CD14-positive monocyte (primary cell): Measurements from ENCODE around the gene HS3ST2. TPM values are rescaled to one million over a fixed set of nuclear protein-coding genes. Genes with fewer than 3 reads are reported as not detected.

Experiments used
- DNase-seq, 3 donors: peaks; one replicate each; pipeline ENCODE4 v3.0.0-alpha.2; 2011 to 2022
- H2AFZ ChIP-seq: 2 replicates; pipeline ENCODE4 v1.6.0; 2012; ENCODE audit warnings: mild to moderate bottlenecking, low read depth, low read length, inconsistent platforms; ENCODE audit not compliant: insufficient read depth, poor library complexity, severe bottlenecking
- H3K27ac ChIP-seq, 2 donors: 1 replicate in 1 of 2; 2 replicates in 1 of 2; pipeline ENCODE4 v1.5.1; 2012 to 2013; ENCODE audit warnings: low read length in 2 of 2, control low read depth in 1 of 2, inconsistent platforms in 1 of 2, low read depth in 1 of 2, mild to moderate bottlenecking in 1 of 2
- H3K27me3 ChIP-seq, 2 donors: one replicate each; pipeline versions ENCODE4 v1.6.0 to v1.6.1; 2011 to 2013; ENCODE audit warnings: low read length in 2 of 2; ENCODE audit not compliant: control insufficient read depth in 2 of 2, insufficient read depth in 2 of 2
- H3K36me3 ChIP-seq, 2 donors: replicated peaks in 1 of 2; 1 replicate in 1 of 2; 2 replicates in 1 of 2; pipeline versions ENCODE4 v1.5.1 to v1.6.1; 2012 to 2013; ENCODE audit warnings: low read length in 2 of 2, control low read depth in 1 of 2, inconsistent platforms in 1 of 2, mild to moderate bottlenecking in 1 of 2; ENCODE audit not compliant: insufficient read depth in 2 of 2, control insufficient read depth in 1 of 2
- H3K4me1 ChIP-seq, 2 donors: 1 replicate in 1 of 2; 2 replicates in 1 of 2; pipeline versions ENCODE4 v1.5.1 to v1.6.1; 2012 to 2013; ENCODE audit warnings: low read length in 2 of 2, control low read depth in 1 of 2, inconsistent platforms in 1 of 2, mild to moderate bottlenecking in 1 of 2, moderate library complexity in 1 of 2; ENCODE audit not compliant: insufficient read depth in 2 of 2, control insufficient read depth in 1 of 2
- H3K4me2 ChIP-seq: replicated peaks from 2 replicates; pipeline ENCODE3; 2012; ENCODE audit warnings: low read length, moderate library complexity, mild to moderate bottlenecking; ENCODE audit not compliant: poor library complexity, severe bottlenecking; ENCODE audit errors: extremely low read depth
- H3K4me3 ChIP-seq, 3 experiments: fragments of 200-600 bp in 1 of 3; sonication (generic) in 1 of 3; replicated peaks in 1 of 3; 1 replicate in 2 of 3; 2 replicates in 1 of 3; pipeline ENCODE4 v1.5.1; 2011 to 2013; ENCODE audit warnings: low read length in 3 of 3, mild to moderate bottlenecking in 3 of 3, control low read depth in 2 of 3, low read depth in 2 of 3, inconsistent platforms in 1 of 3, moderate library complexity in 1 of 3
- H3K79me2 ChIP-seq: 2 replicates; pipeline ENCODE4 v1.6.0; 2012; ENCODE audit warnings: mild to moderate bottlenecking, control low read depth, inconsistent platforms, low read length, moderate library complexity; ENCODE audit not compliant: insufficient read depth
- H3K9ac ChIP-seq: 2 replicates; pipeline ENCODE4 v1.6.0; 2017; ENCODE audit warnings: low read length, mild to moderate bottlenecking; ENCODE audit not compliant: insufficient read depth, poor library complexity, severe bottlenecking
- H3K9me3 ChIP-seq, 2 donors: replicated peaks in 1 of 2; 1 replicate in 1 of 2; 2 replicates in 1 of 2; pipeline versions ENCODE4 v1.5.1 to v1.6.1; 2012 to 2013; ENCODE audit warnings: low read length in 2 of 2, control low read depth in 1 of 2; ENCODE audit not compliant: control insufficient read depth in 1 of 2, insufficient read depth in 1 of 2
- H4K20me1 ChIP-seq: 2 replicates; pipeline ENCODE4 v1.6.0; 2012; ENCODE audit warnings: mild to moderate bottlenecking, low read length, control low read depth, moderate library complexity; ENCODE audit not compliant: insufficient read depth
- H3K27ac Mint-ChIP-seq, 7 donors: one replicate each; pipeline ENCODE4 v1.8.0; 2020; ENCODE audit warnings: mild to moderate bottlenecking in 7 of 7, mixed read lengths in 7 of 7, moderate library complexity in 6 of 7, inconsistent platforms in 2 of 7
- H3K27me3 Mint-ChIP-seq, 3 donors: one replicate each; pipeline ENCODE4 v1.8.0; 2021 to 2022; ENCODE audit warnings: low read depth in 3 of 3, mild to moderate bottlenecking in 3 of 3, mixed read lengths in 3 of 3, moderate library complexity in 3 of 3, inconsistent platforms in 1 of 3
- H3K36me3 Mint-ChIP-seq, 2 donors: one replicate each; pipeline ENCODE4 v1.8.0; 2020; ENCODE audit warnings: mixed read lengths in 2 of 2, inconsistent platforms in 1 of 2, mild to moderate bottlenecking in 1 of 2
- H3K4me1 Mint-ChIP-seq: one replicate; pipeline ENCODE4 v1.8.0; 2020; ENCODE audit warnings: mild to moderate bottlenecking, mixed read lengths
- H3K4me3 Mint-ChIP-seq, 2 donors: one replicate each; pipeline ENCODE4 v1.8.0; 2020; ENCODE audit warnings: mild to moderate bottlenecking in 2 of 2, mixed read lengths in 2 of 2, moderate library complexity in 1 of 2
- H3K9me3 Mint-ChIP-seq, 7 donors: one replicate each; pipeline ENCODE4 v1.8.0; 2020 to 2022; ENCODE audit warnings: mixed read lengths in 7 of 7, mild to moderate bottlenecking in 6 of 7, moderate library complexity in 6 of 7, inconsistent platforms in 2 of 7
- WGBS: methylation state at CpG from one replicate; pipeline ENCODE4 v1.1.5; 2013; ENCODE audit warnings: missing lambda C conversion rate; ENCODE audit not compliant: insufficient coverage; 5-methylcytosine and 5-hydroxymethylcytosine counted together
- intact Hi-C, 2 donors: fragments of 100-400 bp; cut with micrococcal nuclease; formaldehyde crosslinking; loops; one replicate each; pipeline versions ENCODE4 v1.15.0 to v1.15.1; 2023
- polyA plus RNA-seq, 3 donors: library from polyadenylated mRNA; depleted of rRNA in 1 of 3; unstranded in 2 of 3; stranded (reverse) in 1 of 3; fragments of 300-500 nt in 2 of 3; fragments of >200 nt in 1 of 3; fragmentation: Illumina TruSeq in 2 of 3; gene quantifications; 1 replicate in 2 of 3; 2 replicates in 1 of 3; pipeline ENCODE4 v1.2.3, GENCODE V29; 2012 to 2021
- TF ChIP-seq, protein P1 (sequence below): fragments of 200-600 bp; IDR thresholded peaks from one replicate; pipeline ENCODE4 v1.8.0; 2022; ENCODE audit warnings: antibody characterized with exemption, mild to moderate bottlenecking

Gene HS3ST2
- polyA plus RNA-seq, 3 donors: not detected

DNA sequence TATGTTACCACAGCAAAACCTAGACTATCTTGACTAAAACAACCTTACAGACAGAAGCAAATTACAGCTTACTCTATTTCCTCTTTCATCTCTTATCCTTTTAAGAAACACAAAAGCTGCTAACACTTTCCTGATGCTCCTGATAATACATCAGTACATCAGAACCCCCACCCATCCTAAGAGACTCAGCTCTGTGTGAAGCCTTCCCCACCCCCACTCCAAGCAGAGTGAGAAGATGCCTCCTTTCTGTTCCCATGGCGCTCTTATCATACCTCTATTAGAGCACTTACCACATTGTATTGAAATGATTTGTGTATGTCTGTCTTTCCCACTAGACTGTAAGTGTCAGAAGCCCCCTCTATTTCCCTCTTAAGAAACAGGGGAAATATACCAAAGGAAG, 42.4 kb upstream of the HS3ST2 start:
- no CpG with 5 or more reads among the region's 1 CpG for WGBS
- Histone ChIP-seq H2AFZ (no peak overlapping the region), H3K36me3 (no peaks in the 10 kb centered on the region), H3K79me2 (no peaks in the 10 kb centered on the region), H3K4me2 (no peak overlapping the region), H4K20me1 (no peaks in the 10 kb centered on the region), H3K27me3 (peaks cover 4 to 5% of the 10 kb centered on the region in 2 donors), H3K9ac (no peak overlapping the region), H3K9me3 (no peaks in the 10 kb centered on the region), H3K27ac (no peak overlapping the region), H3K4me3 (no peak overlapping the region), H3K4me1 (no peaks in the 10 kb centered on the region)
- TF ChIP-seq, protein P1, sequence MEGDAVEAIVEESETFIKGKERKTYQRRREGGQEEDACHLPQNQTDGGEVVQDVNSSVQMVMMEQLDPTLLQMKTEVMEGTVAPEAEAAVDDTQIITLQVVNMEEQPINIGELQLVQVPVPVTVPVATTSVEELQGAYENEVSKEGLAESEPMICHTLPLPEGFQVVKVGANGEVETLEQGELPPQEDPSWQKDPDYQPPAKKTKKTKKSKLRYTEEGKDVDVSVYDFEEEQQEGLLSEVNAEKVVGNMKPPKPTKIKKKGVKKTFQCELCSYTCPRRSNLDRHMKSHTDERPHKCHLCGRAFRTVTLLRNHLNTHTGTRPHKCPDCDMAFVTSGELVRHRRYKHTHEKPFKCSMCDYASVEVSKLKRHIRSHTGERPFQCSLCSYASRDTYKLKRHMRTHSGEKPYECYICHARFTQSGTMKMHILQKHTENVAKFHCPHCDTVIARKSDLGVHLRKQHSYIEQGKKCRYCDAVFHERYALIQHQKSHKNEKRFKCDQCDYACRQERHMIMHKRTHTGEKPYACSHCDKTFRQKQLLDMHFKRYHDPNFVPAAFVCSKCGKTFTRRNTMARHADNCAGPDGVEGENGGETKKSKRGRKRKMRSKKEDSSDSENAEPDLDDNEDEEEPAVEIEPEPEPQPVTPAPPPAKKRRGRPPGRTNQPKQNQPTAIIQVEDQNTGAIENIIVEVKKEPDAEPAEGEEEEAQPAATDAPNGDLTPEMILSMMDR: no peak
- Mint-ChIP-seq H3K36me3 (no peaks in the 10 kb centered on the region), H3K27ac (no peak overlapping the region), H3K4me3 (no peak overlapping the region), H3K4me1 (no peaks in the 10 kb centered on the region), H3K27me3 (peaks cover 10 to 21% (median 17%) of the 10 kb centered on the region in 3 donors), H3K9me3 (peaks cover 0 to 6% (median 3%) of the 10 kb centered on the region in 7 donors)
- no peak for DNase-seq
- intact Hi-C loops: no loop called here

DNA sequence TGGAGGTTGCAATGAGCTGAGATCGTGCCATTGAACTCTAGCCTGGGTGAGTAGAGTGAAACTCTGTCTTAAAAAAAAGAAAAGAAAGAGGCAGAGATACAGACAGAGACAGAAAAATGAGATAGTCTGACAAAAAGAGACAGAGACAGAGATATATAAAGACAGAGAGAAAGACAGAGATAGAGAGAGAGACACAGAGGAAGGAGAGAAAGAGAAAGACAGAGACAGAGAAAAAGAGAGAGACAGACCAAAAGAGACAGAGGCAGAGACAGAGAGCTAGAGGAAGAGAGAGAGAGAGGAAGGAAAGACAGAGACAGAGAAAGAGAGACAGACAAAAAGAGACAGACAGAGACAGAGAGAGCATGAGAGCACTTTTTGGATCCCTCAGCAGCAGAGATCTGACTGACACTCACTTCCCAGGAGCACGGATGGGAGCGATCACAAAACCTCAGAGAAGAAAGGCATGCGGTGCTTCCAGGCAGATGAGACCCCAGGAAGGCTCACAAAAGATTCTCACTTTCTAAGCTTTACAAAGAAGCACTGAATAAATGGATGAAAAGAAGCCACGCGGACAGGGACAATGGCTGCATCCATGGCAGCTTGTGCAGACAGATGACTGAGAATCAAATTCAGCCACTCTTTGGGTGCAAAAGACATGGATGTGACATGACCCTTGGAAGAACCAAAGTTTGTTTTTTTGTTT, 38.6 kb upstream of the HS3ST2 start:
- no peak for DNase-seq
- Mint-ChIP-seq H3K4me3 (no peak overlapping the region), H3K4me1 (no peaks in the 10 kb centered on the region), H3K27me3 (peaks cover 10 to 24% (median 20%) of the 10 kb centered on the region in 3 donors), H3K36me3 (no peaks in the 10 kb centered on the region), H3K27ac (no peak overlapping the region), H3K9me3 (peaks cover 0 to 5% (median 2%) of the 10 kb centered on the region in 7 donors)
- no peaks in the 10 kb centered on the region for H3K9me3 ChIP-seq
- no peak overlapping the region for H3K4me3 ChIP-seq
- H3K4me1 ChIP-seq: no peaks in the 10 kb centered on the region
- 78% methylated on average over 4 of the region's 6 CpGs for WGBS
- H3K4me2 ChIP-seq: no peak overlapping the region
- H3K9ac ChIP-seq: no peak overlapping the region
- intact Hi-C loops: no loop called here
- peaks cover 4 to 5% of the 10 kb centered on the region in 2 donors for H3K27me3 ChIP-seq
- H3K36me3 ChIP-seq: no peaks in the 10 kb centered on the region
- no peaks in the 10 kb centered on the region for H4K20me1 ChIP-seq
- H2AFZ ChIP-seq: no peak overlapping the region
- H3K27ac ChIP-seq: no peak overlapping the region
- no peaks in the 10 kb centered on the region for H3K79me2 ChIP-seq
- TF ChIP-seq, protein P1: no peak
